Dermis microvascular lymphatic vessel endothelial cell (primary cell): ENCODE data around the gene ZFYVE1. TPM values are rescaled to one million over a fixed set of nuclear protein-coding genes. Genes with fewer than 3 reads are reported as not detected.
A peak's percentile ranks its signal among the peaks of the same experiment; 100 is the strongest.
"Not testable (repeated sequence)": the region's sequence is repeated elsewhere in the genome, so short reads cannot be mapped to it uniquely, and the experiment has no call there.

ENCODE experiments used
- DNase-seq, 2 donors: peaks; one replicate each; pipeline versions ENCODE4 v3.0.0 to v3.0.0-alpha.2; 2010; ENCODE audit warnings: low read depth in 2 of 2
- total RNA-seq: library from RNA; depleted of rRNA; stranded (reverse); fragments of >200 nt; gene quantifications from 2 replicates; pipeline ENCODE4 v1.2.1, GENCODE V29; 2014

Gene ZFYVE1
- total RNA-seq, 1 donor from 2014 or later = 12.7 TPM

DNA sequence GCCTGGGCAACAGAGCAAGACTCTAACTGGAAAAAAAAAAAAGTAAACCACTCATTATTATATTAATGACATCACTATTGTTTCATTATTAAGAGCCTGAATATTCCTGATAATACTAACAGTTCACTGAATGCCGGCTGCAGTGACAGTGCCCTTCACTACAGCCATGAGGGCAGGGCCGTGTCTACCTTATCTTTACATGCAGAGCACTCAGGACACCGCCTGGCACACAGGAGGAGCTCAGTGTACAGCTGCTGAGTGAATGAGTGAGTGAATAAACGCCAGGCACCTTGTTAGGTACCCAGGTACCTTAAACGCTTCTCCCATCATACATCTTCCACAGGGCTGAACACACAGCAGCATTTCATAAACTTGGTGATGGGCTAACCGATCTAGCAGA lies 23.2 kb downstream of the ZFYVE1 start:
- DNase-seq = no peak

DNA sequence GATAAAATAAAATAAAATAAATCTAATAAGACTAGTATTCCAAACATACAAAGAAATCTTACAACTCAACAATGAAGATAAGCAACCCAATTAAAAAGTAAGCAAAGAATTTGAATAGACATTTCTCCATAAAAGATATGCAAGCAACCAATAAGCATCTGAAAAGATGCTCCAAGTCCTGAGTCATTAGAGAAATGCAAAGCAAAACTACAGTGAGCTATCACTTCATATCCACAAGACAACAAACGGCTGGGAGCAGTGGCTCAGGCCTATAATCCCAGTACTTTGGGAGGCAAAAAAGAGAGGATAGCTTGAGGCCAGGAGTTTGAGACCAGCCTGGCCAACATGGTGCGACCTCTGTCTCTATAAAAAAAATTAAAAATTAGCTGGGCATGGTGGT lies 26.8 kb downstream of the ZFYVE1 start:
- no peak for DNase-seq

DNA sequence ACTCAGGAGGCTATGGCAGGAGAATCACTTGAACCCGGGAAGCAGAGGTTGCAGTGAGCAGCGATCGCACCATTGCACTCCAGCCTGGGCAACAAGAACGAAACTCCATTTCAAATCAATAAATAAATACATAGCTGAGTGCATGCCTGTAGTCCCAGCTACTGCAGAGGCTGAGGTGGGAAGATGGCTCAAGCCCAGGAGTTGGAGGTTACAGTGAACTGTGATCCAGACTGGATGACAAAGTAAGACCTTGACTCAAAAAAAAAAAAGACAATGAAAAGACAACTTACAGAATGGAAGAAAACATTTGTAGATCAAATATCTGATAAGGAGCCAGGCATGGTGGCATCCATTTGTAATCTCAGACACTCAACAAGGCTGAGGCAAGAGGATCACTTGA lies 27.6 kb downstream of the ZFYVE1 start:
- DNase-seq = no peak

DNA sequence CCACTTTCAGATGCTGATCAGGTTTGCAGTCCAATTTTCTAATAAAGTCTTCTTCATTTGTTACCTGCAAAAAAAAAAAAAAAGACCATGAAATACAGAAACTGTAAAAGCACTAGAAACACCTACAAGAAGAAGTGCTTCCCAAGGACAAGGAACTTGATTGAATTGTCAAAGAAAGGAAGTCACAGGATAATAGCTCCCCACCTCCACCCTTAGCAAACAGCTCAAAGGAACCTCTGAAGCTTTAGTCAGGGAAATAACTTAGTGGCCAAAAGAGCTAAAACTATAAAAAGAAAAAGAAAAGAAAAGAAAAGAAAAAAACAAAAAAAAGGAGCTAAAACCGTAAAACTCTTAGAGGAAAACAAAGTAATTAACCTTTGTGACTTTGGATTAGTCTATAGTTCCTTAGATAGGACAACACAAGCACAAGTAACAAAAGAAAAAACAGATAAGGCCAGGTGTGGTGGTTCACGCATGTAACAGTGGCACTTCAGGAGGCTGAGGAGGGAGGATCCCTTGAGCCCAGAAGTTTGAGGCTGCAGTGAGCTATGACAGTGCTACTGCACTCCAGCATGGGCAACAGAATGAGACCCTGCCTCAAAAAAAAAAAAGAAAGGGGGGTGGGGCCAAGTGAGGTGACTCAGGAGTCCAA lies 28.5 kb downstream of the ZFYVE1 start:
- DNase-seq = no peak

DNA sequence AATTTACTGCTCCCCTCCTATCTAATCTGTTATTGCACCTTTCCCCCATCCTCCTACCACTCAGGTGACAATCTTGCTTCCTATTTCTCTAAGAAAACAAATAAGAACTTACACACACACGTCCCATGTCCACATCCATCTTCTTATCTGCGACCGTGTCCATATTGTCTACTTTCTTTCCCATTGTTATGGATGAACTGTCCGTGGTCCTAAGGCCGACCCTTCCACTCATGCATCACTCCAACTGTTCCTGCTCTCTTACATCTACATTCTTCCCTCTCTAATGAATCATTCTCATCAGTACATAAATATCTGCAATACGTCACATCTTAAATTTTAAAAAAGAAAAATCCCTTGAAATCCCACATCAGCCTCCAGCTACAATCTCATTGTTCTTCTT lies 30.0 kb downstream of the ZFYVE1 start:
- DNase-seq = no peak

DNA sequence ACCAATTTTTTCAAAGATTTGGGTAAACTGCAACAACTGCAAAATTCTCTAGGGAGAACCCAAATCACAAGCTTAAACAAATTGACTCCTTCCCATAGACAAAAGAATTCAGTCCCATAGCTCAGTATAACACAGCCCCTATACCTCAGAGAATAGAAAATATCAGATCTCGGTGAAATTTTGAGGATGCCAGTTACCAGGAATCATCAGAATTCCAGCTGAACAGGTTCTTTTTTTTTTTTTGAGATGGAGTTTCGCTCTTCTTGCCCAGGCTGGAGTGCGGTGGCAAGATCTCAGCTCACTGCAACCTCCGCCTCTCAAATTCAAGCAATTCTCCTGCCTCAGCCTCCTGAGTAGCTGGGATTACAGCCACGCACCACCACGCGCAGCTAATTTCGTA lies 36.7 kb downstream of the ZFYVE1 start:
- DNase-seq = no peak

DNA sequence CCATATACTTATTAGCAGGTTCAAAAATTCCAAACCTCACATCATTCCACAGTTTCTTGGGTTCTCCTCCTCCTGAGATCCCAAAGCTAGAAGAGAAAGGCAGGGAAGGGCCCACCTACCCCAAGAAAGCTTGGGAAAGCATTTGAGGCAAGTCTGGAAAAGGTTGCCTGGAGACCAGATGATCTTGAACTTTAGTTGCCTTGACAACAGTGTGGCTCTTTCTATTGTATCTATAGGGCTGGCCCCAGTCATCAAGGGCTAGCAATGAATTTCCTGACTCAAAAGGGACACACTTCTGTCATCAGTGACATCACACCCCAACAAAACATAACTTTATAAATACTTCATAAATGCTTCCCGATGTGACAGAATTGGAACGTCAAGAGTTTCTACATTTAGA lies 40.0 kb downstream of the ZFYVE1 start:
- DNase-seq = no peak

DNA sequence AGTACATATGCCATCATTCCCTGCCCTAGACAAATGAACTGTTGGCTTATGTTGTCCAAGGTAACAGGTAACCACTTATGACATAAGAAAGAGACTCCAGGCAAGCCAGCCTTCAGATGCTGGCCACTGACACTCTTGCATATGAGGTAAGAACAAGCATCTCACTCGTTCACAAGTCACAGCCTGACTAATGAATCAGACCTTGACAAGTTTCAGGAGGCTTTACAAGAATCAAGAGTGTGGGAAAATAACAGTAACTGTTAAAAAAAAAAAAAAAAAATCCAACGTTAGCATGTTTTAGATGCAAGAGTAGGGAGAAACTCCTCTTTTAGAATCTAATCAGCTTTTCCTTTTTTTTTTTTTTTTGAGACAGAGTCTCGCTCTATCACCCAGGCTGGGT lies 40.7 kb downstream of the ZFYVE1 start:
- DNase-seq = no peak

DNA sequence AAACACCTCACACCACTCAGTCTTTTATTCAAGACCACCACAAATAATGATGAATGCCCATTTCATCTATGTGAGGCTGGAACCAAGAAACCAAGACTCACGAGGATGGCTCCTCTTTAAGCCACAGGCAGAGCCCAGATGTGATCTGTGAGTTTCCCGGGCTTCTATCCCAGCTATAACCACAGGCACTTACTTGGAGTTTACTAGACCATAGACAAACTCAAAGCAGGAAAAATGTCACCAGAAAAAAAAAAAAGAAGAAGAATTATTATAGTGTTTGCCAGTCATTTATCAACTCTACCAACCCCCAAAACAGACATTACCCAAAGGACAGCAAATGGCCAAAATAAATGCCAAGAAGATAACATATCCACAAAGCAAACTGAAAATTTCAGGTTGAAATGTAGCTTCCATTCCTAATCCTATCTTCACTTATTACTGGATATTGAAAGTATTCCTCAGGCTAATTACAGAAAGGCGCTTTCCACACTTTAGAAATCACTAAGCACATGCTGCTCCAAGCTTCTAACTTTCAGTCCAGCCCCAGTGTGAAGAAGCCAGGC lies 44.7 kb downstream of the ZFYVE1 start:
- DNase-seq = no peak

DNA sequence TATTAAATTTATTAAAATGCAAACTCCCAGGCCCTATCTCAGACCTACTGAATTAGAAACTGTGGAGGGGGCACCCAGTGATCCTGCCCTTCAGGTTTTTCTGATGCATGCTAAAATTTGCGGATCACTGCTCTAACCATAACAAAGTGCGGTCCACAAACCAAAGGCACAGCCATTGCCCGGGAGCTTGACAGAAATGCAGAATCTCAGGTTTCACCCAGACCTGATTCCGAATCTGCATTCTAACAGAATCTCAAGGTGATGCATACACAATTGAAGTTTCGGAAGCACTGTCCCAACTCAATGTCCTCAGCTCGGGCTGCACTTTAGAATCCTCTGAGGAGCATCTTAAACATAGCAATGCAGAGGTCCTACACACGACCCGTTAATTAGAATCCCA lies 46.0 kb downstream of the ZFYVE1 start:
- no peak for DNase-seq

DNA sequence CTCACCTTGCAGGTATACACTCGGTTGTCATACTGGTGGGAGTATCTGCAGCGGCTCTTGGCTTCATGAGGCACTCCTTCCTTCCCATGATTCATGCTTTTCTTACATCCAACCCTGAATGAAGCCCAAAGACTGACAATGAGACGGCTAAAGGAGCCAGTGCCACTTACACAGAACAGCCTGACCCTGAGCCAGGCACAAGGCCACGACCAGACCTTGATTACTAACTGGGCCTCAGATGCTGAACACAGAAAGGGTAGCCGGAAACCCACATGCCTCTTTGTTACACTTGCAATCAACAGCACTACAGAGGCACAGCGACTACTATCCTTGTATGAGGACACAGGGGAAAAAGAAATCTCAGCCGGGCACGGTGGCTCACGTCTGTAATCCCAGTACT lies 48.0 kb downstream of the ZFYVE1 start:
- no peak for DNase-seq

DNA sequence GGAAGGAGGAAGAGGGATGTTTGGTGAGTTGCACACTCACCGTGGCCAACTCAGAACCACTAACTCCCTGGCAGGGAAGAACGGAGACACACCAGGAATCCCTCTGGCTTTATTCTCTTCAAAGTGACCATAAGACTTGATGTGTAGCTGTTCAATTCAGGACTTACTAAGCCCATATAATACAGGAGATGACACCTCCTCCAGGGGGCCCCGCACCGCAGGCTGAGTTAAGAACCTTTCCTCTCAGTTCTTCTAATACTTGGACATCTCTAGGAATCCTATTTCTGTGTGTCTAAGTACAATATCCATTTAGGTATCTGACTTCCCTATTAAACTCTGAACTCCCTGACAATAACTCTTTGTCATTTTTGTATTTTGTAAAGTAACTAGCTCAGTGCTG lies 51.1 kb downstream of the ZFYVE1 start:
- DNase-seq = no peak

DNA sequence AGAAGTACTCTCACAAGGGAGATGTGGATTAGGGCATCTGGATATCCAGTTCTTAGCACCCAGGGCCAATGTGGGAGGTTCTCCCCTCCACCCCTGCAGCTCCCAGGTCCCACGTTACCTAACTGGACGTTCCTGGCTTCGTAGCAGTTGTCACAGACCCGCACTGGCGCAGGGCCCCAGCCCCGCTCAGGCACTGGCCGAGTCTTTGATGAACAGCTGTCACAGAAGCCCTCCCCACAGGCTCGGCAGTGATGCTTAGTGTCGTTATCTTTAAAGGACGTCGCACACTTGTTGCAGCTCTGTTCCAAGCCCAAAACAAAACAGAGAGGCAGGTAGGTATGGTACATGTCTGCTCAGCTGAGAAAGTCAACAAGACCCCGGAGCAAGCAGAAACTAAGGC lies 52.2 kb downstream of the ZFYVE1 start:
- no peak for DNase-seq

DNA sequence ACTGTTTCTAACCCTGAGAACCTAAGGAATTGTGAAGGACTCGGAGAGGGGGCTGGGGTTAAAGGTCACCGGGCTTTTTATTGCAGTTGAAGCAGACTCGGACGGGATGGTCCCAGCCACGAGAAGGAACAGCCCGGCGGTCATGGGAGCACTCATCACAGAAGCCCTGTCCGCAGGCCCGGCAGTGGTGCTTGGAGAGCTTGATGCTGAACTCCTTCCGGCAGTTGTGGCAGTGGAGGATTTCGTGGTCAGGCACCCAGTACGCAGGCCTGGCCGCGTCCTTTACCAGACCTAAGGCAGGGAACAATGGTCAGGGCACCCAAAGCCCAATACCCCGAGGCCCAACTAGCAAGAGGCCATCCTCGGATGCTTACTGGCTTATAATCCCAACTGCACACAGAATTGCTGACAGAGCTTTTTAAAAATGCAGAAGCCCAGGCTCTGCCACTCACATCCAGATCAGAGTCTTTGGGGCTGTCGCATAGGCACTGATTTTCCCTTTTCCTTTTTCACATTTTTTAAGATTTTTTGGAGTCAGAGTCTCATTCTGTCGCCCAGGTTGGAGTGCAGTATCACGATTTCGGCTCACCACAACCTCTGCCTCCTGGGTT lies 56.0 kb downstream of the ZFYVE1 start:
- no peak for DNase-seq

DNA sequence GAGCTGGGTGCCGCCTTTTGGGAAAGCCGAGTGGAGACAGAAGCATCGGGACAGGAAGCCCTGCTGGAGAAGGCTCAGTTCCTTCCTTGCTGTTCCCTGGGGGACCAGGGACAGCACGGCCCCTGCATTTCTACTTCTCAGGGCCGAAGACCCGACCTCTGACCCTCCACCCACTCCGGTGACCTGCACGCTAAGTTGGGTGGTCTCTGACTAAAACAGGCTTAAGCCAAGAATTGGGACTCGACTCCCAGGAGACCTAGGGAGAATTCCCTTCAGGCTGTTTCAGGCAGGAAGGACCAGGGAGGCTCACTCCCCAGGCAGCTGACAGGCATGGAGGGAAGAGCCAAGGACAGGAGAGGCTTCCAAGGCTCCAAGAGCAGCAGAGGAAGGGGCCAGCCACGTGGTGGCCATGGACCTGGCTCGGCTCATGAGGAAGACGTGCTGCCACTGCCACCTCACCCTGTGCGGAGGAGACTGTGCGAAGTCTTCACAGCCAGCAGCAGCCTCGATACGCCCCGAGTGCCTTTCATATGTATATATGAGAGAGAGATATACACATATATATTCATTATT lies 56.8 kb downstream of the ZFYVE1 start:
- no peak for DNase-seq

DNA sequence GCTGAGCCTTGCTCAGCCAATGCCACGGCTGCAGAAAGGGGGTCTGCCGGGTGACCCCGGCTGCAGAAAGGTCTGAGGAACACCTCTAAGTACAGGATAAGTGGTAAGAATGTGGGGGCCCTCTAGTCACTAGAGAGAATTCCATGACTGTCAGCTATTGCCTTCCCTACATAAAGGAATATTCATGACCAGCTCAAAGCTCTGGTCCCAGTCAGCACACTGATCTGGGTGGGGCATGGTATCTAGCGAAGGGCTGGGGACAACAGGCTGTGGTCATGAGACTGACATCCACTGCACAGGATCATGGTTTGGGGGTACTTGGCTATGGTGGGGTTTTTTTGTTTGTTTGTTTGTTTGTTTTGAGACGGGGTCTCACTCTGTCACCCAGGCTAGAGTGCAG lies 58.6 kb downstream of the ZFYVE1 start:
- DNase-seq = no peak

DNA sequence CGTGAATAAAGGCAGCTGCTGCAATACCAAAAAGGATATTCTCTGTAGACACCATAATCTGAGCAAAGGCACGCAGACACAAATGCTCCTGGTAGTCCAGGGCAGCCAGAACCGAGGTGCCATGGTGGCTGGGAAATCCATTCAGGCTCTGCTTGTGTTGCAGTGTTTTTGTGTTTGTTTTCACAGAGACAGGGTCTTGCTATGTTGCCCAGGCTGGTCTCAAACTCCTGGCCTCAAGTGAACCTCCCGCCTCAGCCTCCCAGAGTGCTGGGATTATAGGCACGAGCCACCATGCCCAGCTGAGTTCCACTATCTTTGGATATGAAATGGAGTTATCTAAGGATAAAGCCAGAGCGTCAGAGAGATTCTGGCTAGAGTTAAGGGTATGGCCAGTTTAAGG lies 60.9 kb downstream of the ZFYVE1 start:
- DNase-seq = no peak

DNA sequence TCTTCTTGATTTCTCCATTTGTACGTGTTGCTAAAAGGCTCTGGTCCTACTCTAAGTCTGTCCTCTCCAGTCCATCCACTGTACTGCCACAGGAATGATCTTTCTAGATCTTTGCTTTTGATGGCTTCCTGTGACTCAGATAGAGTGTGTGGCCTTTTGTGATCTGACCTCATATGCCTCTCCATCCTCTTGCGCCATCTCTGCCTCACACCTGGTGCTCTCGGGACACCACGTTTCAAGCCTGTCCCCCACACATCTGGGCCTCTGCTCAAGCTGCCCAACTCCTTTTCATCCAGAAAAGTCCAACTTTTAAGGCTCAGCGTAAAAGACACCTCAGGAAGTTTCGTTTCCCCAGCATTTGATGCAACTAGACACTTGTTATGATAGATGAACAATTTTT lies 61.7 kb downstream of the ZFYVE1 start:
- DNase-seq = peak; percentile 29 to 32

DNA sequence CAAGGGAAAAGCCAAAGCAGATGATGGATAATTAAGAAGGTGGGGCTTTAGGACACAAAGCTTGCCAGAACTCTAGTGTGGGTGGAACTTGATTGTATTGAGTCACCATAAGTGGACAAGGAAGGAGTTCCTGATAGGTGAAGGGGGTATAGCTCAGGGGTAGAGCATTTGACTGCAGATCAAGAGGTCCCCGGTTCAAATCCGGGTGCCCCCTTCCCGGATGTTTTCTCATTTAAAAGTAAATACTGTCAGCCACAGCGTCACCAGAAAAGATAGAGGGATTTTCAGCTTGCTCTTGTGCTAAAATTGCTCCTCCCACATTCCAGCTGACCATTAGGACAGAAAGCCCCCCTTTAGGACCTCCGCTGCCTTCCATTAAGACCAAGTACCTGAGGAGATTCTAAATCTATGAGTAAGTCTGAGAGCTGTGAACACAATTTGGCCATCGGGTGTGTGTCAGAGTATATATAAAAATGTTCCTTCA lies 64.0 kb downstream of the ZFYVE1 start:
- no peak for DNase-seq

DNA sequence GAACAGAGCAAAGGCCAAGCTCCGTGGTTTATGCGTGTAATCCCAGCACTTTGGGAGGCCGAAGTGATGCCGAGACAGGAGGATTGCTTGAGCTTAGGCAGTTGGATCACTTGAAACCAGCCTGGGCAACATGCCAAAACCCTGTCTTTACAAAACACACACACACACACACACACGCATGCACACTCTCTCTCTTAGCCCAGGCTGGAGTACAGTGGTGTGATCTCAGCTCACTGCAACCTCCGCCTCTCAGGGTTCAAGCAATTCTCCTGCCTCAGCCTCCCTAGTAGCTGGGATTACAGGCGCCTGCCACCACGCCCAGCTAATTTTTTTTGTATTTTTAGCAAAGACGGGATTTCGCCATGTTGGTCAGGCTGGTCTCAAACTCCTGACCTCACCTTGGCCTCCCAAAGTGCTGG lies 64.6 kb downstream of the ZFYVE1 start:
- DNase-seq = not testable (repeated sequence)

DNA sequence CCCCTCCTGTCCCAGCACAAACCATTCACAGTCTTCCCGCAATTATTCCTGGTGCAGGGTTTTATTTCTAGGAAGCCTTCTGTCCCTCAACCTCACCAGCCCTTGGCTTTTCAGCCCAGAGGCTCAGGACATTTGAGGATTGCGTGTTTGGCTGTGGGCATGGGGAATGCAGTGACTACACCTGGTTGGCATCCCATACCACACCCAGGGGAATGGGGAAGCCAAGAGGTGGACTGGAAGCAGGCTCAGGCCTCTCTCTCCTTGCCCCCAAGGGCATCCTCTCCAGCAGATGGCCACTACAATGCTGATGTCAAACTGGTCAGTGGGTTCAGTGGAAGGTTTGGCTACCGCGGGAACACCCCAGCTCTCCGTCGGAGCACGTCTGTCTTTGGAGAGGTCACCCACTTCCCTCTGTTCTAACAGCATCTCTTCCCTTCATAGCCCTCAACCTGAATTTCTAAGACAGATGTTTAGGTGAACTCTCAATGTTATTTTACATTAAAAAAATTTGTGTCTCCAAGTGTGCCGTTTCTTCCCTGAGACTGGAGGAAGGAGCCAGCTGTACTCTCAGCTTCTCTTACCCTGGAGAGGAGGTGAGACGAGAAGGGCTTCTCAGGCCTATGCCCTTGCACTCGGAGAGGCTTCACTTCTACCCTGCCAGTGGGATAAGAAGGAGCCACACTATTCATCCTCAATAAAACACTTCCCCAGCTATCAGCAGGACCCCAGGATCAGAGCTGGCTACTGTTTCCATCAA lies 65.1 kb downstream of the ZFYVE1 start:
- no peak for DNase-seq

DNA sequence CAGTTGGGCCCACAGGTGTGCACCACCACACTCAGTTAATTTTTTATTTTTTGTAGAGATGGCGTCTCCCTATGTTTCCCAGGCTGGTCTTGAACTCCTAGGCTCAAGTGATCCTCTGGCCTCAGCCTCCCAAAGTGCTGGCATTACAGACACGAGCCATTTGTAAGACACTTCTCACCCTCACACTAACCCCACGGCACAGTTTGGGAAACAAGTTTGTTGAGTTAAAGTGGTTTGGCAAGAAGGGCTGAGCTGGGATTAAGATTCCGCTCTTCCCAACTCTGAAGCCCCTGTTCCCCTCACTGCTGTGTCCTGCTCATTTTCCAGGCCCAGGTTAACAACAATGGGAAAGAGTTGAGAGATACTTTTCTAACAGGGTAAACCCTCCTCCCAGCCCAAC lies 65.9 kb downstream of the ZFYVE1 start:
- DNase-seq = not testable (repeated sequence)
